Myocyte (in vitro differentiated cells): Measurements from ENCODE around the gene PPIF. TPM values are rescaled to one million over a fixed set of nuclear protein-coding genes. Genes with fewer than 3 reads are reported as not detected.

Experiments
- DNase-seq: peaks from one replicate; pipeline ENCODE4 v3.0.0-alpha.2; 2012; ENCODE audit warnings: low read depth
- total RNA-seq: library from RNA; depleted of rRNA; stranded (reverse); fragments of >200 nt; gene quantifications from 2 replicates; pipeline ENCODE4 v1.2.3, GENCODE V29; 2014

Gene PPIF
- total RNA-seq, 1 donor from 2014 or later, result 24.5 TPM

GRCh38 chr10:79313320-79313719 lies 33.9 kb upstream of the PPIF start:
- no peak for DNase-seq

- DNase-seq, result no peak
These were observed 33.3 kb upstream of the PPIF start for GRCh38 chr10:79313911-79314439.

GRCh38 chr10:79314761-79315601 lies 32.3 kb upstream of the PPIF start:
- peak; percentile 82 for DNase-seq

GRCh38 chr10:79315602-79315920 lies 31.7 kb upstream of the PPIF start:
- DNase-seq, result no peak

GRCh38 chr10:79316671-79317431 lies 30.4 kb upstream of the PPIF start:
- DNase-seq, result no peak

GRCh38 chr10:79318369-79318768 lies 28.9 kb upstream of the PPIF start:
- no peak for DNase-seq

- no peak for DNase-seq
These were observed 28.0 kb upstream of the PPIF start for GRCh38 chr10:79319115-79319771.

- DNase-seq, result no peak
These were observed 27.0 kb upstream of the PPIF start for GRCh38 chr10:79320316-79320715.

- DNase-seq, result peak; percentile 66
These were observed 26.3 kb upstream of the PPIF start for GRCh38 chr10:79320820-79321493.

- no peak for DNase-seq
These were observed 25.8 kb upstream of the PPIF start for GRCh38 chr10:79321494-79321882.

GRCh38 chr10:79321951-79322350 lies 25.3 kb upstream of the PPIF start:
- DNase-seq, result no peak

GRCh38 chr10:79322616-79323543 lies 24.4 kb upstream of the PPIF start:
- peak; percentile 96 for DNase-seq

GRCh38 chr10:79323602-79324001 lies 23.7 kb upstream of the PPIF start:
- DNase-seq, result no peak

- DNase-seq, result no peak
These were observed 23.1 kb upstream of the PPIF start for GRCh38 chr10:79324032-79324695.

GRCh38 chr10:79326361-79327089 lies 20.7 kb upstream of the PPIF start:
- DNase-seq, result no peak

GRCh38 chr10:79327090-79327457 lies 20.2 kb upstream of the PPIF start:
- DNase-seq, result no peak

- DNase-seq, result no peak
These were observed 19.0 kb upstream of the PPIF start for GRCh38 chr10:79328147-79328701.

GRCh38 chr10:79328737-79329504 lies 18.3 kb upstream of the PPIF start:
- no peak for DNase-seq
